ENCODE data around the gene ACOX2. TPM values are rescaled to one million over a fixed set of nuclear protein-coding genes. Genes with fewer than 3 reads are reported as not detected.

ACOX2 gene
- total and polyA plus RNA-seq, 10 of the 15 experiments (the other 5 are each of a cell fraction or from before 2014, with no cell fraction given): 0.72 TPM; not detected in 9

DNA sequence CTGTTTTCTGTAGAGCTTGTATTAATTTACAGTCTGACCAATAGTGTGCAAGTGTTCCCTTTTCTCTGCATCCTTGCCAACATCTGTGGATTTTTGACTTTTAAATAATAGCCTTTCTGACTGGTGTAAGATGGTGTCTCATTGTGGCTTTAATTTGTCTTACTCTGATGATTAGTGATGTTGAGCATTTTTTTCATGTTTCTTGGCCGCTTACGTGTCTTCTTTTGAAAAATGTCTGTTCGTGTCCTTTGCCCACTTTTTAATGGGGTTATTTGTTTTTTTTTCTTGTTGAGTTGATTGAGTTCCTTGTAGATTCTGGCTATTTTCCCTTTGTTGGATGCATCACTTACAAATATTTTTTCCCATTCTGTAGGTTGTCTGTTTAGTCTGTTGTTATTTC lies 7.6 kb upstream of the ACOX2 start (continued):
- TF ChIP-seq CBFB (IDR thresholded peaks at IDR 0.05; ENCODE audit: low read depth): no peak
- TF ChIP-seq CHD2 (IDR thresholded peaks at IDR 0.05; ENCODE audit: borderline replicate concordance, low read depth, low read length): no peak
- TF ChIP-seq, protein P1, sequence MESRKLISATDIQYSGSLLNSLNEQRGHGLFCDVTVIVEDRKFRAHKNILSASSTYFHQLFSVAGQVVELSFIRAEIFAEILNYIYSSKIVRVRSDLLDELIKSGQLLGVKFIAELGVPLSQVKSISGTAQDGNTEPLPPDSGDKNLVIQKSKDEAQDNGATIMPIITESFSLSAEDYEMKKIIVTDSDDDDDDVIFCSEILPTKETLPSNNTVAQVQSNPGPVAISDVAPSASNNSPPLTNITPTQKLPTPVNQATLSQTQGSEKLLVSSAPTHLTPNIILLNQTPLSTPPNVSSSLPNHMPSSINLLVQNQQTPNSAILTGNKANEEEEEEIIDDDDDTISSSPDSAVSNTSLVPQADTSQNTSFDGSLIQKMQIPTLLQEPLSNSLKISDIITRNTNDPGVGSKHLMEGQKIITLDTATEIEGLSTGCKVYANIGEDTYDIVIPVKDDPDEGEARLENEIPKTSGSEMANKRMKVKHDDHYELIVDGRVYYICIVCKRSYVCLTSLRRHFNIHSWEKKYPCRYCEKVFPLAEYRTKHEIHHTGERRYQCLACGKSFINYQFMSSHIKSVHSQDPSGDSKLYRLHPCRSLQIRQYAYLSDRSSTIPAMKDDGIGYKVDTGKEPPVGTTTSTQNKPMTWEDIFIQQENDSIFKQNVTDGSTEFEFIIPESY (IDR thresholded peaks at IDR 0.05): no peak
- no peak for TF ChIP-seq TCF3 (IDR thresholded peaks at IDR 0.05; ENCODE audit: borderline replicate concordance, insufficient read depth, low read depth, low read length)
- no peak for TF ChIP-seq ZBTB11 (CRISPR knock-in tag; IDR thresholded peaks at IDR 0.05)
- TF ChIP-seq HSF1 (IDR thresholded peaks at IDR 0.05; ENCODE audit: low read depth, low read length): no peak
- TF ChIP-seq, protein P2, sequence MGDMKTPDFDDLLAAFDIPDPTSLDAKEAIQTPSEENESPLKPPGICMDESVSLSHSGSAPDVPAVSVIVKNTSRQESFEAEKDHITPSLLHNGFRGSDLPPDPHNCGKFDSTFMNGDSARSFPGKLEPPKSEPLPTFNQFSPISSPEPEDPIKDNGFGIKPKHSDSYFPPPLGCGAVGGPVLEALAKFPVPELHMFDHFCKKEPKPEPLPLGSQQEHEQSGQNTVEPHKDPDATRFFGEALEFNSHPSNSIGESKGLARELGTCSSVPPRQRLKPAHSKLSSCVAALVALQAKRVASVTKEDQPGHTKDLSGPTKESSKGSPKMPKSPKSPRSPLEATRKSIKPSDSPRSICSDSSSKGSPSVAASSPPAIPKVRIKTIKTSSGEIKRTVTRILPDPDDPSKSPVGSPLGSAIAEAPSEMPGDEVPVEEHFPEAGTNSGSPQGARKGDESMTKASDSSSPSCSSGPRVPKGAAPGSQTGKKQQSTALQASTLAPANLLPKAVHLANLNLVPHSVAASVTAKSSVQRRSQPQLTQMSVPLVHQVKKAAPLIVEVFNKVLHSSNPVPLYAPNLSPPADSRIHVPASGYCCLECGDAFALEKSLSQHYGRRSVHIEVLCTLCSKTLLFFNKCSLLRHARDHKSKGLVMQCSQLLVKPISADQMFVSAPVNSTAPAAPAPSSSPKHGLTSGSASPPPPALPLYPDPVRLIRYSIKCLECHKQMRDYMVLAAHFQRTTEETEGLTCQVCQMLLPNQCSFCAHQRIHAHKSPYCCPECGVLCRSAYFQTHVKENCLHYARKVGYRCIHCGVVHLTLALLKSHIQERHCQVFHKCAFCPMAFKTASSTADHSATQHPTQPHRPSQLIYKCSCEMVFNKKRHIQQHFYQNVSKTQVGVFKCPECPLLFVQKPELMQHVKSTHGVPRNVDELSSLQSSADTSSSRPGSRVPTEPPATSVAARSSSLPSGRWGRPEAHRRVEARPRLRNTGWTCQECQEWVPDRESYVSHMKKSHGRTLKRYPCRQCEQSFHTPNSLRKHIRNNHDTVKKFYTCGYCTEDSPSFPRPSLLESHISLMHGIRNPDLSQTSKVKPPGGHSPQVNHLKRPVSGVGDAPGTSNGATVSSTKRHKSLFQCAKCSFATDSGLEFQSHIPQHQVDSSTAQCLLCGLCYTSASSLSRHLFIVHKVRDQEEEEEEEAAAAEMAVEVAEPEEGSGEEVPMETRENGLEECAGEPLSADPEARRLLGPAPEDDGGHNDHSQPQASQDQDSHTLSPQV (IDR thresholded peaks at IDR 0.05): no peak
- no peak for TF ChIP-seq WRNIP1 (IDR thresholded peaks at IDR 0.05; ENCODE audit: borderline replicate concordance, low read depth, low read length)
- TF ChIP-seq CEBPZ (IDR thresholded peaks at IDR 0.05; ENCODE audit: low read depth, low read length): no peak
